ENCODE data around the gene ELMOD3. TPM values are rescaled to one million over a fixed set of nuclear protein-coding genes. Genes with fewer than 3 reads are reported as not detected.

Gene ELMOD3
- total and polyA plus RNA-seq, 2 of the 8 experiments (the other 6 are each of a cell fraction or from before 2014, with no cell fraction given), result 8.5 to 10.2 TPM

DNA sequence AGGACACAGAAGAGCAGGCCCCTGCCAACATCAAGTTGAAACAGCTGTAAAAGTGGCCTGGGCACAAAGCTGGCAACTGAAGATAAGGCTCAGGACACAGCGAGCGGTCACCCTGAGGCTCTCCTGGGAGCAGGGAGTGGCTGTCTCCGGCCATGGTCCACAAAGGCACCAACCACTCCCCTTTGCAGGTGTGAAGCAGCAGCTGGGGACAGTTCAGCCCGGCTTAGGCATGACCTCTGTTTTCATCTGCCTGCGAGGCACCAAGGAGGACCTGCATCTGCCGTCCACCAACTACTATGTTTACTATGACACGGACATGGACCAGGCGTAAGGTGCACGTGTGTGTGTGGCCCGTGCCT, 39.7 kb upstream of the ELMOD3 start:
- Histone ChIP-seq H4K20me1 (replicated peaks in 1 of 2; ENCODE audit: control insufficient read depth in 1 of 2, insufficient read depth in 2 of 2, low read length in 2 of 2) (peaks cover 2 to 9% of the 10 kb centered on the region in 2 experiments), H4K91ac (replicated peaks; ENCODE audit: insufficient read length, low read length) (no peak overlapping the region), H3K27me3 (replicated peaks in 1 of 4; ENCODE audit: control insufficient read depth in 3 of 4, extremely low read depth in 1 of 4, insufficient read depth in 3 of 4, low read length in 3 of 4) (no peaks in the 10 kb centered on the region), H3K23ac (ENCODE audit: insufficient read length) (no peak overlapping the region), H2BK5ac (ENCODE audit: low read depth, low read length) (no peak overlapping the region), H2BK12ac (ENCODE audit: low read depth, low read length) (no peak overlapping the region), H2AFZ (ENCODE audit: low read length) (no peak overlapping the region), H3K56ac (replicated peaks; ENCODE audit: insufficient read length, low read depth, low read length) (no peak overlapping the region), H3K4ac (replicated peaks; ENCODE audit: insufficient read length, low read depth, low read length) (no peak overlapping the region), H3K4me3 (ENCODE audit: extremely low read depth in 1 of 4, insufficient read depth in 2 of 4, low read depth in 3 of 4, low read length in 4 of 4) (no peak overlapping the region), H3K27ac (ENCODE audit: low read depth, low read length) (no peak overlapping the region), H4K8ac (ENCODE audit: extremely low read depth, insufficient read depth, low read length) (no peak overlapping the region), H2BK20ac (ENCODE audit: low read length) (no peak overlapping the region), H2AK5ac (ENCODE audit: low read depth, low read length) (no peak overlapping the region), H3K4me2 (ENCODE audit: insufficient read depth in 1 of 2, low read depth in 2 of 2, low read length in 2 of 2) (no peak overlapping the region), H3K4me1 (replicated peaks in 1 of 4; ENCODE audit: control insufficient read depth in 3 of 4, insufficient read depth in 4 of 4, low read length in 3 of 4) (peaks cover 0 to 1% (median under 1%) of the 10 kb centered on the region in 4 experiments; a peak in 3 of 7 replicates), H3K18ac (ENCODE audit: extremely low read depth, low read length) (no peak overlapping the region), H3K9ac (replicated peaks in 1 of 4; ENCODE audit: extremely low read depth in 1 of 4, low read depth in 3 of 4, low read length in 3 of 4) (no peak overlapping the region), H3K9me3 (ENCODE audit: insufficient read depth in 2 of 2, low read depth in 1 of 2, low read length in 1 of 2) (no peaks in the 10 kb centered on the region), H2BK120ac (replicated peaks; ENCODE audit: low read depth, low read length) (no peak overlapping the region), H3K79me1 (ENCODE audit: low read depth, low read length) (no peaks in the 10 kb centered on the region; the same call in 1 of the 2 replicates), H3K36me3 (ENCODE audit: control insufficient read depth in 2 of 4, insufficient read depth in 4 of 4, low read length in 3 of 4) (peaks cover 3 to 23% (median 6%) of the 10 kb centered on the region in 4 experiments; a peak in 5 of 8 replicates), H3K79me2 (ENCODE audit: control insufficient read depth in 1 of 2, insufficient read depth in 2 of 2, low read length in 2 of 2) (no peaks in the 10 kb centered on the region; a peak in 1 of 4 replicates), H2BK15ac (ENCODE audit: low read length) (no peak overlapping the region), H3K14ac (ENCODE audit: insufficient read length) (no peak overlapping the region), H3K23me2 (ENCODE audit: low read depth, low read length) (no peaks in the 10 kb centered on the region), H4K5ac (ENCODE audit: insufficient read length, low read depth, low read length) (no peak overlapping the region)
- ChIA-PET POLR2A (ENCODE audit: partially characterized antibody) (interaction anchor here (0.6 to 9.1 kb wide), 9 partner anchors 11 to 246 kb away, joined by 3 to 70 read pairs (median 3); partner anchors contain the start of genes ELMOD3, MAT2A, RETSAT and TGOLN2), CTCF (ENCODE audit: partially characterized antibody) (interaction anchor here (0.6 to 1.9 kb wide), 9 partner anchors 11 to 248 kb away, joined by 3 to 13 read pairs (median 4); no protein-coding TSS in a partner anchor)
- FAIRE-seq (no peak), DNase-seq (ENCODE audit: low read depth in 1 of 2, low spot score in 2 of 2) (no peak)
- 91% methylated on average over 10 of the region's 10 CpGs; no CpG with 5 or more reads in 1 of the 2 experiments for WGBS, 2 experiments (ENCODE audit: extremely low coverage in 1 of 2, insufficient coverage in 1 of 2, insufficient read length in 1 of 2, insufficient replicate concordance in 2 of 2, low coverage in 1 of 2, low lambda C conversion rate in 2 of 2, missing lambda C conversion rate in 1 of 2)
- TF ChIP-seq POLR2AphosphoS5 (IDR thresholded peaks at IDR 0.05; ENCODE audit: low read depth, low read length) (peak; percentile 25; the same call in 1 of the 2 replicates), POLR2A (IDR thresholded peaks at IDR 0.05; ENCODE audit: control extremely low read depth in 1 of 2, low read depth in 2 of 2, low read length in 2 of 2) (0 out of 3 replicates have a peak, but pooled peaks of 1 of the 2 experiments have one; percentile 33), EGR1 (IDR thresholded peaks at IDR 0.05; ENCODE audit: borderline replicate concordance, low read depth, low read length) (no peak)
- TF ChIP-seq, protein P1, sequence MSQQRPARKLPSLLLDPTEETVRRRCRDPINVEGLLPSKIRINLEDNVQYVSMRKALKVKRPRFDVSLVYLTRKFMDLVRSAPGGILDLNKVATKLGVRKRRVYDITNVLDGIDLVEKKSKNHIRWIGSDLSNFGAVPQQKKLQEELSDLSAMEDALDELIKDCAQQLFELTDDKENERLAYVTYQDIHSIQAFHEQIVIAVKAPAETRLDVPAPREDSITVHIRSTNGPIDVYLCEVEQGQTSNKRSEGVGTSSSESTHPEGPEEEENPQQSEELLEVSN (IDR thresholded peaks at IDR 0.05), result no peak

All from H1 (cell line).